IPS-18c (cell line): ENCODE data around the gene PAPLN.
A peak's percentile ranks its signal among the peaks of the same experiment; 100 is the strongest.
"Not testable (repeated sequence)": the region's sequence is repeated elsewhere in the genome, so short reads cannot be mapped to it uniquely, and the experiment has no call there.

Source experiments
- H3K4me3 ChIP-seq: 2 replicates; pipeline ENCODE4 v1.7.0; 2013; ENCODE audit warnings: low read depth, mild to moderate bottlenecking, low read length, moderate library complexity; ENCODE audit not compliant: insufficient read depth
- H3K9me3 ChIP-seq: one replicate; pipeline ENCODE4 v1.6.1; 2013; ENCODE audit warnings: mild to moderate bottlenecking, low read length, moderate library complexity; ENCODE audit not compliant: control insufficient read depth, insufficient read depth

PAPLN gene, protein sequence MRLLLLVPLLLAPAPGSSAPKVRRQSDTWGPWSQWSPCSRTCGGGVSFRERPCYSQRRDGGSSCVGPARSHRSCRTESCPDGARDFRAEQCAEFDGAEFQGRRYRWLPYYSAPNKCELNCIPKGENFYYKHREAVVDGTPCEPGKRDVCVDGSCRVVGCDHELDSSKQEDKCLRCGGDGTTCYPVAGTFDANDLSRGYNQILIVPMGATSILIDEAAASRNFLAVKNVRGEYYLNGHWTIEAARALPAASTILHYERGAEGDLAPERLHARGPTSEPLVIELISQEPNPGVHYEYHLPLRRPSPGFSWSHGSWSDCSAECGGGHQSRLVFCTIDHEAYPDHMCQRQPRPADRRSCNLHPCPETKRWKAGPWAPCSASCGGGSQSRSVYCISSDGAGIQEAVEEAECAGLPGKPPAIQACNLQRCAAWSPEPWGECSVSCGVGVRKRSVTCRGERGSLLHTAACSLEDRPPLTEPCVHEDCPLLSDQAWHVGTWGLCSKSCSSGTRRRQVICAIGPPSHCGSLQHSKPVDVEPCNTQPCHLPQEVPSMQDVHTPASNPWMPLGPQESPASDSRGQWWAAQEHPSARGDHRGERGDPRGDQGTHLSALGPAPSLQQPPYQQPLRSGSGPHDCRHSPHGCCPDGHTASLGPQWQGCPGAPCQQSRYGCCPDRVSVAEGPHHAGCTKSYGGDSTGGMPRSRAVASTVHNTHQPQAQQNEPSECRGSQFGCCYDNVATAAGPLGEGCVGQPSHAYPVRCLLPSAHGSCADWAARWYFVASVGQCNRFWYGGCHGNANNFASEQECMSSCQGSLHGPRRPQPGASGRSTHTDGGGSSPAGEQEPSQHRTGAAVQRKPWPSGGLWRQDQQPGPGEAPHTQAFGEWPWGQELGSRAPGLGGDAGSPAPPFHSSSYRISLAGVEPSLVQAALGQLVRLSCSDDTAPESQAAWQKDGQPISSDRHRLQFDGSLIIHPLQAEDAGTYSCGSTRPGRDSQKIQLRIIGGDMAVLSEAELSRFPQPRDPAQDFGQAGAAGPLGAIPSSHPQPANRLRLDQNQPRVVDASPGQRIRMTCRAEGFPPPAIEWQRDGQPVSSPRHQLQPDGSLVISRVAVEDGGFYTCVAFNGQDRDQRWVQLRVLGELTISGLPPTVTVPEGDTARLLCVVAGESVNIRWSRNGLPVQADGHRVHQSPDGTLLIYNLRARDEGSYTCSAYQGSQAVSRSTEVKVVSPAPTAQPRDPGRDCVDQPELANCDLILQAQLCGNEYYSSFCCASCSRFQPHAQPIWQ

DNA sequence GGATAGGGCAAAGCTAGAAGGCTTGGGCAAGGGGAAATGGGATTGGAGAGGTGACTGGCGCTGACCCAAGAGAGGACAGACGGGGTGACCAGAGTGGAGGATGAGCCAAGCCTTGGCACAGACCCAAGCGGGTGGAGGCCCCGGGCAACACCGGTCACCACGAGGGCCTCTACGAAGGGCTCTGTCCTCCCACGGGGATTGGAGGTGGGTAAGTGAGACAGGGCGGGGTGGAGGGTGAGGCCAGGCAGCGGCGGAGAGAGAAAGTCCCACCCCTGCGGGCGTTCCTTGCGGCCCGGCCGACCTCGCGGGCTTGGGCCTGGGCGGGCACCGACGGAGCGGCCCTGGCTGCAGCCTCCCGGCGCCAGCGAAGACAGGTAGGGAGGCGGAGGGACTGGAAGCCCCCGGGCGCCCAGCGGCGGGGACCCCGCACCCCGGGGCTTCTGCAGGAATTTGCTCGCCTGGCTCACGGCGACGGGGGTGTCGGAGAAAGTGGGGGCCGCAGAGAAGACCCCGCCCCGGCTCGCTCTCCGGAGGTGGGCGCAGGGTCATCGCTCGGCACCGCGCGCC, at the start of gene PAPLN:
Gene PAPLN (plus strand): TSS at position 288 of the 567 bp plus-strand sequence. CDS start 2,273 bp downstream, outside the sequence.
- Histone ChIP-seq H3K4me3 (peak within 1 kb of the TSS; percentile 70), H3K9me3 (no peaks in the 10 kb centered on the region)

DNA sequence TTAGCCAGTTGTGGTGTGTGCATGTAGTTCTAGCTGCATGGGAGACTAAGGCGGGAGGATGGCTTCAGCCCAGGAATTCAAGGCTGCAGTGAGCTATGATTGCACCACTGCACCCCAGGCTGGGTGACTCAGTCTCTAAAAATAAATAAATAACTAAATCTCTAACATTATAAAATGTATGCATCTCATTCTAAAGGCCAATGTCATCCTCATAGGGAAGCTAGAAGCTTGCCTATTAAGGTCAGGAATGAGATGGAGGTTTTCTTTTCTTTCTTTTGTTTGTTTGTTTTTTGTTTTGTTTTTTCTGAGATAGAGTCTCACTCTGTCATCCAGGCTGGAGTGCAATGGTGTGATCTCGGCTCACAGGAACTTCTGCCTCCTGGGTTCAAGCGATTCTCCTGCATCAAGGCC, 48.8 kb upstream of the PAPLN start:
- H3K9me3 ChIP-seq: no peaks in the 10 kb centered on the region
- H3K4me3 ChIP-seq: no peak overlapping the region

DNA sequence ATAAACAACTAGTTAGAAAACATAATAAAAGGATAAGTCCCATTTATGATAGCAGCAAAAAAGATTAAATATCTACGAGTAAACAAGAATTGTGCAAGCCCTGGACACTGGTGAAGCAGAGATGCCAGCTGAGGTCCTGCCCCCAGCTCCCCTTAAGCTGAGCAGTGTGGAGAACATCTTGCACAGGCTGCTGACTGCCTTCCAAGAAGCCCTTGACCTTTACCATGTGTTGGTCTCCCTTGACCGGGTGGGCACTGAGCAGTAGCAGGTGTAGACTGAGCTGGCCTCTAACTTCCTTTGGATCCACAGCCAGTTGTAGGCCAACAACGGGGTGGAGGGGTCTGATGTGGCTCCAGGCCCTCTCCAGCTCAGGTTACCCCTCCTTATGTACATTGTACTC, 47.7 kb upstream of the PAPLN start:
- no peak overlapping the region for H3K4me3 ChIP-seq
- H3K9me3 ChIP-seq: no peaks in the 10 kb centered on the region

DNA sequence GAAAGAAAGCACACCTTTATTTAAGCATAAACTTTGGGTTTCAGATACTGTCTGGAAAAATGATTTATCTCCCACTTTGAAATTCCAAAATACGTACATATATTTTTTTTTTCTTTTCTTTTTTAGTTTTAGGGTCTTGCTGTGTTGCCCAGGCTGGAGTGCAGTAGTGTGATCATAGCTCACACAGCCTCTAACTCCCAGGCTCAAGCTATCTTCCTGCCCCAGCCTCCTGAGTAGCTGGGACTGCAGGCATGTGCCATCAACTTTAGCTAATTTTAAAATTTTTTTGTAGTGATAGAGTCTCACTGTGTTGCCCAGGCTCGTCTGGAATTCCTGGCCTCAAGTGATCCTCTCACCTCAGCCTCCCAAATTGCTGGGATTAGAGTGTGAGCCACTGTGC, 45.9 kb upstream of the PAPLN start:
- no peaks in the 10 kb centered on the region for H3K9me3 ChIP-seq
- H3K4me3 ChIP-seq: no peak overlapping the region

DNA sequence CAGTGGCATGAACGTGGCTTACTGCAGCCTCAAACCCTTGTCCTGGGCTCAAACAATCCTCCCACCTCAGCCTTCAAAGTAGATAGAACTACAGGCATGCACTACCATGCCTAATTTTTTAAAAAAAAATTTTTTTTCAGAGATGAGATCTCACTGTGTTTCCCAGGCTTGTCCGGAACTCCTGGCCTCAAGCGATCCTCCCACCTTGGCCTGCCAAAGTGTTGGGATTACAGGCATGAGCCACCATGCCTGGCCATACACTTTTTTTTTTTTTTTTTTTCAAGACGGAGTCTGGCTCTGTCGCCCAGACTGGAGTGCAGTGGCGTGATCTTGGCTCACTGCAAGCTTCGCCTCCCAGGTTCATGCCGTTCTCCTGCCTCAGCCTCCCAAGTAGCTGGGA, 43.0 kb upstream of the PAPLN start:
- H3K9me3 ChIP-seq, H3K4me3 ChIP-seq: not testable (repeated sequence)

DNA sequence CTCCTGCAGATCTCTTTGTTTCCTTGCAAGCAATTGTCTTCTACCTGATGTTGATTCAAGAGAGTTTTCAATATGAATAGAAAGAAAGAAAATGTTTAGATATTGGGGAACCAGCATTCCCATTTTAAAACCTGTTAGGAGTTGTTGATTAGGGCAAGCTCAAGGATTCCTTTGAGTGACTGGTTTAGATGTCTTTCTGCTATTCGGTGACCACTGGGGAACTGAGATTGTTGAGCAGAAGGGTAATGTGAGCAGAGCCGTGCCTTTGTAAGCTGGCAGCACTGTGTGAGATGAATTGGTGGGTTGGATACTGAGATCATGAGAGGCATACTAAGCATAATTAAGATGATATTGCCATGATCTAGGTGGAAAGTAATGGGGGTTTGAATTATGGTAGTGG, 39.1 kb upstream of the PAPLN start:
- no peaks in the 10 kb centered on the region for H3K9me3 ChIP-seq
- no peak overlapping the region for H3K4me3 ChIP-seq

DNA sequence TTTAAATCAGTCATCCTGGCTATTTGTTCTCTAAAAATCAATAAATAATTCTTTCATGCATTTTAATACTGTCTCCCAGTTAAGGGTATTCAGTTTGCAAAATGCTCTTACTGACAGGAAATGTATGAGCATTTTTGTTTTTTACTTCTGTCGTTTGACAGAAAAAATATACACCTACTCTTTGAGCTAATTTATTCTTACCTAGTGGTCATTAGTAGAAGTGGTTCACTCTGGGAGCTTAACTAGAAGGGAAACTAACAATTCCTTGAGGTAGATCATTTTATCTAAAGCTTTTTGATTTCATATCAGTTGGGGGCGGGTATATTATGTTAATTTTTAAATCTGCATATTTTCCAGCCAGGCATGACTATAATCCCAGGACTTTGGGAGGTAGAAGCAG, 33.8 kb upstream of the PAPLN start:
- Histone ChIP-seq H3K4me3 (no peak overlapping the region), H3K9me3 (no peaks in the 10 kb centered on the region)

DNA sequence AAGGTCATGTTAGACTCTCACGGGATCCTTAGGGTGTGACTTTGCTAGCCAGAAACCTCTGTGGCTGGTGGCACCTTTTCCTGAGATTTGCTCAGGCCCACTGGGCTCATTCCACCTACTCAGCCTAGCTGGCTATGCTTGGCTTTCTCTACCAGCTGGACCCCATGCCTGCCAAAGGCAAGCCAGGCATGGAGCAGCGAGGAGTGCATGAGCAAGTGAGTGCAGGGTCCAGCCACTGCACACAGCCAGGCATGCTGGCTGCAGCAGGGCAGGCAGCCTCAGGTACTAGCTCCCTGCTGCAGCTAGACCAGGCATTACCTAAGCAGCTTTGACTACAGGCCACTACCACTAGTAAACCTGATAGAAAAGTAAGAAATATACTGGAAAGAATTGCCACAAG, 29.7 kb upstream of the PAPLN start:
- H3K4me3 ChIP-seq: no peak overlapping the region
- no peaks in the 10 kb centered on the region for H3K9me3 ChIP-seq

DNA sequence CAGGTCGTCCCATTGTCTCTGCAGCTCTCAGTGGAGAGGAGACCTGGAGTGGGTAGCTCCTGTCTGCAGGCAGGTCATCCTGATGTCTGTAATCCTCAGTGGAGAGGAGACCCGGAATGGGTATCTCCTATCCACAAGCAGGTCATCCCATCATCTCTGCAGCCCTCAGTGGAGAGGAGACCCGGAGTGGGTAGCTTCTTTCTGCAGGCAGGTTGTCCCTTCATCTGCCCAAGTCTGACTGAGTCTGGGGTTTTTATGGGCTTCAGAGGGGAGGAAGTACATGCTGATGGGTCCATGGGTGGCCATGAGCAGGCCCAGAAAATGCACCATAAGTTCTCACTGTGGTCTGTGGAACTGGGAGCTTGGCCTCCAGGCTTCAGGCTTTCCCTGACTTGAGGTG, 28.9 kb upstream of the PAPLN start:
- Histone ChIP-seq H3K4me3 (no peak overlapping the region), H3K9me3 (no peaks in the 10 kb centered on the region)

DNA sequence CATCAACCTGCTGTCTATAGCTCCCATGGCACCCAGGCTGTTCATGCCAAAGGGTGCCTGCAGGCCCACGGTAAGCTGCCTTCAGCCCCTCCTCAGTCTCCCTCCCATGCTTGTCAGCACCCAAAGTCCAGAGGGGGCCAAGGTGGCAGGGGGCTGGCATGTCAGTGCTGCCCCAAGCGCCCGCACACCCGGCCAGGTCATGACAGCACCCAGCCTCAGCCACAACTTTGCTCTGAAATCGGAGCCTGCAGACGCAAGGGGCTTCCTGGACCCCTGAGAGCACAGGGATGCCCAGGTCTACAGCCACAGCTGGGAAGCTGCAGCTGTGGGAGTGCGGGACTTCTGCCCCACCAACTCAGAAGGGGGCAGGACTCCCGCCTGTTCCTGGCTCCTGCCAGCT, 28.5 kb upstream of the PAPLN start:
- H3K4me3 ChIP-seq: no peak overlapping the region
- H3K9me3 ChIP-seq: no peaks in the 10 kb centered on the region

DNA sequence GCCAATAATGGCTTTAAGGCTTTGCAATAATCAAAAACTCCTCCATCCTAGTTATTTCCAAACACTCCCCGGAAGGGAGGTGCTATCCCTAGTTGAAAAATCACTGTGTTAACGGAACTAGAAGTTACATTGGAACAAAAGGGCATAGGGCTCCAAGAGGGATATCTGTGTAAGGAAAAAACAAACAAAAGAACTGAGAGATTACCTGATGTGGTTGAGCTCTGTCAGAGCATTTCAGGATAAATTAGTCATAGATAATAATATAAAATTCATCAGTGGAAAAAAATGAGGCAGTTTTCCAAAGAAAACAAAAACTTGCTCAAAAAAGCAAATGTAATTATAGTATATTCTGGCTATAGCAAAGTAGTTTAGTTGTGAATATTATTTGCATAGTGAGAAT, 27.4 kb upstream of the PAPLN start:
- H3K4me3 ChIP-seq: no peak overlapping the region
- H3K9me3 ChIP-seq: no peaks in the 10 kb centered on the region

DNA sequence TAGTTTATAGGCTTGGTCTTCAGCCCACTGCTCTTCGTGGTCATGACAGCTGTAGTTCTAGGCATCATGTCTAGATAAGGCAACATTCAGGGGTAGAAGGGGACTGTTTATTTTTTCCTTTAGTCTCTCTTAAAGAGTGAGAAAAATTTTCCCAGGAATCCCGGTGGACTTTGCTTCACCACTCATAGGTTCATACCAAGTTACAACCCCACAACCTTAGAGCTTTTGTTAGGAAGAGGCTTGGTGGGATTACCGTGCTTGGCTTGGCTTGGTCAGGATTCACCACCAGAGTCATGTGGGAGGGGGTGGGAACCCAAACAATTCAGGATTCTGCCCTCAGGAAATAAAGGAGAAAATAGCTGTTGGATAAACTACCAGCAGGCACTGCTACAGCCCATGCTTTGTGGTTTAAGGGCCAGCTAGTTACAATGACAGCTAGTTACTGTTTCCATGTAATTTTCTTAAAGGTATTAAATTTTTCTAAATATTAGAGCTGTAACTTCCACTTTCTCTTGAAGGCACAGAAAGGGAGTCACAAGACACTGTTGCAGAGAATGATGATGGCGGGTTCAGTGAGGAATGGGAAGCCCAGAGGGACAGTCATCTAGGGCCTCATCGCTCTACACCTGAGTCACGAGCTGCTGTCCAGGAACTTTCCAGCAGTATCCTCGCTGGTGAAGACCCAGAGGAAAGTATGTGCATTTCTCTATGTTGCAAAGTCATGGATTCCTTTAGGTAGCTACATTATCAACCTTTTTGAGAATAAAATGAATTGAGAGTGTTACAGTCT, 25.9 kb upstream of the PAPLN start:
- no peaks in the 10 kb centered on the region for H3K9me3 ChIP-seq
- H3K4me3 ChIP-seq: no peak overlapping the region

DNA sequence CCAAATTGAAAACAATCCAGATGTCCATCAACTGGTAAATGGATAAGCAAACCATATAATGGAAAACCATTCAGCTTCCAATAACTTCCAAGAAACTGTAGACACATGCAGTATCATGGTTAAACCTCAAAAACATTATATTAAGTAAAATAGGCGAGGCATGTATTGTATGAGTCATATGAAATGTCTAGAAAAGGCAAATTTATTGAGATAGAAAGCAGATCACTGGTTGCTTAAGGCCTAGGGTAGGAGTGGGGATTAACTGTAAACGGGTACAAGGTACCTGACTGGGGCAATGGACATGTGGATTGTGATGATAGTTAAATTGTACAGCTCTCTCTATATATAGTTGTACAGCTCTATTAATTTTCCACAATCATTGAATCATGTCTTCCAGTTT, 21.3 kb upstream of the PAPLN start:
- Histone ChIP-seq H3K4me3 (no peak overlapping the region), H3K9me3 (no peaks in the 10 kb centered on the region)

DNA sequence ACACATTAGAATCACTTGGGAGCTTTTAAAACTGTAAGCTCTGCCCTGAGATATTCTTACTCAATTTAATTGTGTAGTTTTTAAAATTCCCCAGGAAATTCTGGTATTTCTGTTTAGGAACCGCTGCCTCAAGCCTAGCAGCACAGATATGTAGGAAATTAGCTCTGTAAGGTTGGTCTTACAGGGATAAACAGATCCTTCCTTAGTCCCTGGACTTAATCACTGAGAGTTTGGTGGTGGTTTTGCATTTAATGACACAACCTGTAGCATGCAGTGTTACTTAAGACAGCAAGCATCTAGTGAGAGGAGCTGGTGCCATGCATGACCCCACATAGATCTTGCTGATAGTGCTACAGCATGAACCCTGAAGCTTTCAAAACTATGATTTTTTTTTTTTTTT, 19.9 kb upstream of the PAPLN start:
- Histone ChIP-seq H3K9me3 (no peaks in the 10 kb centered on the region), H3K4me3 (no peak overlapping the region)

DNA sequence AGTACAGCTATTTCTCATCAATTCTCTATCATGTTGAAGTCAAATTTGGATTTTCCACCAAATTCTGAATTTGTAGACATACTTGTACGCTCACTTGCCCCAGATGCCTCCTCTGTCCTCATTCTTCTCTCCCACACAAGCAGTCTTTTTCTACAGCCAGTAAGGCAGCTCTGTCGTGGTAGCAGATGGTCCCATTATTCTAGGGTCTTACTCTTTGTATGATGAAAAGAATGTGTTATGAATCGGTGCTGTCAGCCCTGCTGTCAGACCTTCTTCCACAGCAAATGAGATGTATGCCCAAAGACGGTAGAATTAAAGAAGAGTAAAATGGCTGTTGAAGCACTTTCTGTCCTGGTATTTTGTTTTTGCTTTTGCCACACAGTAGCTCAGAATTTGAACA, 17.2 kb upstream of the PAPLN start:
- Histone ChIP-seq H3K4me3 (no peak overlapping the region), H3K9me3 (no peaks in the 10 kb centered on the region)

DNA sequence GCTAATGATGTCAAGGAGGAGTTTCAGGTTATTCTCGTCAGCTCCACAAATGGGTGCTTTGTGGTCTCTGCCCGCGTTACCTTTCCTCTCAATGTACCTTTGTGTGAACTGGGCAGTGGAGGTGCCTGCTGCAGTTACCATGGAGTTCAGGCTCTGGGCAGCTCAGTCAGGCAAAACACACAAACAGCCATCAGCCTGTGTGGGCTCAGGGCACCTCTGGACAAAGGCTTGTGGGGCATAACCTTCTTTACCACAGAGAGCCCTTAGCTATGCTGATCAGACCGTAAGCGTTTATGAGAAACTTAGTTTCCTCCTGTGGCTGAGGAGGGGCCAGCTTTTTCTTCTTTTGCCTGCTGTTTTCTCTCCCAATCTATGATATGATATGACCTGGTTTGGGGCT, 16.7 kb upstream of the PAPLN start:
- no peaks in the 10 kb centered on the region for H3K9me3 ChIP-seq
- no peak overlapping the region for H3K4me3 ChIP-seq

DNA sequence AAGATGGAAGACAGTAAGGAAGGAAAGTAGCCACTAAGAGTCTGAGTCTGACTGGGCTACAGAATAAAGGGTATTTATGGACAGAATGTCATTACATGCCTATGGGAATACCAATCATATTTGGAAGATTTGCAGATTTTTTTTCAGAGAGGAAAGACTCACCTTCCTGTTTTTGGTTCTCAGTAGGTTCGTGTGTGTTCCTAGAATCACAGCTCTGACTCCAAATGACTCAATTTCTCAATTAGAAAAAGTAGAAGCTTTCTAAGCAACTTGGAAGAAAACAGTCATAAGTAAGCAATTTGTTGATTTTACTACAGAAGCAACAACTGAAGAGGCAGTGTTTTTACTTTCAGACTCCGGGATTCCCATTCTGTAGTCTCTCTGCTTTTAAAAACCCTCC, 15.4 kb upstream of the PAPLN start:
- Histone ChIP-seq H3K9me3 (no peaks in the 10 kb centered on the region), H3K4me3 (no peak overlapping the region)
